Activated CD4-positive, alpha-beta T cell treated with anti-CD3 and anti-CD28 coated beads, Interleukin-2, Interleukin-6, amounts not matched to agents 100 ng/mL and 50 ng/mL, durations not matched to agents 16 hours and 8 hours (primary cell): ENCODE measurements around the gene POLR2I.
"Not testable (repeated sequence)": the region's sequence is repeated elsewhere in the genome, so short reads cannot be mapped to it uniquely, and the experiment has no call there.

ENCODE experiments used
- DNase-seq: peaks from one replicate; pipeline ENCODE4 v3.0.0-alpha.2; 2020

POLR2I gene

DNA sequence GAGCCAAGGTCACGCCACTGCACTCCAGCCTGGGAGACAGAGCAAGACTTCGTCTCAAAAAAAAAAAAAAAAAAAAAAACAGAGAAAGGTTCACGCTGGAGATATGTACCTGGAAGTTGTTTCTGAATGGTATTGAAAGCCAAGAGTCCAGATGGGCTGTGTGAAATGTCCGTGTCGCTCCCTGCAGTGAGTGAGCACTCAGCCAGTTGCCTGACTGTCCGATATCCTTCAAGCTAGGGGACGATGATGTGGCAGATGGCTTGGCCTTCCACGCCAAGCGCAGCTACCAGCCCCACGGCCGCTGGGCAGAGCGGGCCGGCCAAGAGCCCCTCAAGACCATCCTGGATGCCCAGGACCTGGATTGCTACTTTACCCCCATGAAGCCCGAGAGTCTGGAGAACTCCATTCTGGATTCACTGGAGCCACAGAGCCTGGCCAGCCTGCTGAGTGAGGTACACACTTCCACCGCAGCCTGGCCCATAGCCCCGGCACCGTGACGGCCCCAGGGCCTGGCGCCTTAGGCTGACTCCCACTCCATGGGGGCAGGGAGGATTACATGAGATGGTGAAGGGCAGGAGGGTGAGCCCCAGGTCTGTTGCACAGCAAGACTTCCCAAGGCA lies 15.4 kb downstream of the POLR2I start:
- no peak for DNase-seq

DNA sequence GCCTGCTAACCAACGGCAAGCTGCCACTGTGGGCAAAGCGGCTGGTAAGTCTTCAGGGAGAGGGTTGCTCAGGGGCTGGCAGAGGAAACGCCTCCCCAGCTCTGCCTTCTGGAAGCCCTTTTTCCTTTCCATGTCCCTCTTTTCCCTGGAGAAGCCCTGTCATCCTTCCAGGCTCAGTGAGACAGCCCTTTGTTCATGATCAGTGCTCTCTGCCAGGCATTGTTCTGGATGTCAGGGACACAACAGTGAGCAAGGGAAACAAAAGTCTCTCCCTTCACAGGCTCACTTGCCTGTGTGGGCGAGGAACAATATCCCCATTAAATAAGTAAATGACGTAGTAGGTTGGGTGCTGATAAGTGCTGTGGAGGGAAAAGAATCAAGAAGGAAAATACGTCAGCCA lies 17.6 kb downstream of the POLR2I start:
- no peak for DNase-seq

DNA sequence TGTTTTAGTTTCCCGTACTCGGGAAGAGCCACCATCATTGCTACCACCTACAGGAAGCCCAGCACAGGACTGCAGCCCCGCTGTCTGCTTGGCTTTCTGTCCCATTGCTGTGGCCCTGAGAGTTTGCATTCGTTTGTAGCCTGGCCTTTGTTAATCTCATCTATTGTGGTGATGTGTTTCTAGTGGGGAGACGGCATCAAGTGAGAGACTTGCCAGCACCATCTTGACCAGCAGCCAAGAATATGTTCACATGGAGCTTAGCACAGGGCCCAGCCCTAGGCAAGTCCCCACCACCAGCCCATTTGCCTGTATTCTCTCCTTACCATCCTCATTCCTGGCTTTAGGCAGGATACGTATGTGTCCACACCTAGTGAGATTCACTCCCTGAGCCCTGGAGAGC lies 21.0 kb downstream of the POLR2I start:
- DNase-seq, result no peak

- DNase-seq, result peak; percentile 41
Measured at GRCh38 chr19:36093146-36093662, 21.5 kb downstream of the POLR2I start.

GRCh38 chr19:36092566-36092965 lies 22.1 kb downstream of the POLR2I start:
- DNase-seq, result no peak

GRCh38 chr19:36090910-36091695 lies 23.6 kb downstream of the POLR2I start:
- DNase-seq, result no peak

DNA sequence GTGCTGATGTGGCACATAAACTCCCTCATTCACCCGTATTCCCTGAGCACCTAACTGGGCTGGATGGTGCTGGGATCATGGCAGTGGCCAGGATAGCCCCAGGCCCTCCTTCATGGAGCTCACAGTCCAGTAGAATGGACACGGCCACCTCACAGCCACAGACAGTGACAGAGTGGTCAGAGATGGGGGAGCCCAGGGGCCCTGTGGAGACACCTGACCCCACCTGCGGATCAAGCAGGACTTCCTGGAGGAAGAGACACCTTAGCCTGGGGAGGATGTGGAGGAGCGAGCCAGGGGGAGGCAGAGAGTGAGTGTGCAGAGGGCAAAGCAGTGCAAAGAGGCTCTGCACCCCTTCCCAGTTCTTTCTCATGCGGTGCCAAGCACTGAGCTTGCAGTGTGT lies 24.8 kb downstream of the POLR2I start:
- DNase-seq, result no peak

DNA sequence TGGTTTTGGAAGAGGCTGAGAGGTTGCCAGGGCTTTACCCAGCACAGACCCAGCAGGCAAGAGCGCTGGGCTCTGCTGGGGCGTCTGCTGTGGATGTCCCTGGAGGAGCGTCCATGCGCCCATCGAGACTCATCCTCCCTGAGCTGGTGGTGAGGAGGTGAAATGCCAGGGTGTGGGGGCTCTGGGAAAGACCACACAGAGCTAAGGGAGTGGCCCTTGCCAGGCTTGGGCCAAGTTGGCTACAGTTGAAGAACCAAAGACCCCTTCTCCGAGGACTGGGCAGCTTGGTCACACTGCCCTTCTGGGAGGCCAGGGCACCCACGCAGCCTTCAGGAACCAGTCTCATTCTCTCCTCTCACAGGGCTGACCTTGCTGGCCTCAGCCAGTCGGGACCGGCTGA lies 28.3 kb downstream of the POLR2I start:
- DNase-seq, result no peak

GRCh38 chr19:36084231-36085009 lies 30.3 kb downstream of the POLR2I start:
- no peak for DNase-seq

DNA sequence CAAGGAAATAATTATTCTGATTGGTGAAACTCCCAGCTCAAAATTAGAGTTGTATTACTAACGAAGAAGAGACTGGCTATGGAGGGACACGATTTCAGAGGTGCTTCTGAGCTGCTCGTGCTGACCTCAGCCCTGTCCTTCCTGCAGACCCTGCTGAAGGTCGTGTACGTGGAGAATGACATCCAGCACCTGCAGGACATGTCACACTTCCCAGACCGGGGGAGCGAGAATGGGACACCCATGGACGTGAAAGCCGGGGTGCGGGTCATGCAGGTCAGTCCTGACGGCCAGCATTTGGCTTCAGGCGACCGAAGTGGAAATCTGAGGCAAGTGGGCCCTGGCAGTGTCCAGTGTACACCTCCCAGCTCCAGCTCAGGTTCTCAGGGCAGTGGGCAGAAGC lies 31.8 kb downstream of the POLR2I start:
- DNase-seq, result no peak

- DNase-seq, result no peak
Measured at GRCh38 chr19:36081894-36082293, 32.8 kb downstream of the POLR2I start.

- no peak for DNase-seq
Measured at GRCh38 chr19:36081385-36081784, 33.3 kb downstream of the POLR2I start.

DNA sequence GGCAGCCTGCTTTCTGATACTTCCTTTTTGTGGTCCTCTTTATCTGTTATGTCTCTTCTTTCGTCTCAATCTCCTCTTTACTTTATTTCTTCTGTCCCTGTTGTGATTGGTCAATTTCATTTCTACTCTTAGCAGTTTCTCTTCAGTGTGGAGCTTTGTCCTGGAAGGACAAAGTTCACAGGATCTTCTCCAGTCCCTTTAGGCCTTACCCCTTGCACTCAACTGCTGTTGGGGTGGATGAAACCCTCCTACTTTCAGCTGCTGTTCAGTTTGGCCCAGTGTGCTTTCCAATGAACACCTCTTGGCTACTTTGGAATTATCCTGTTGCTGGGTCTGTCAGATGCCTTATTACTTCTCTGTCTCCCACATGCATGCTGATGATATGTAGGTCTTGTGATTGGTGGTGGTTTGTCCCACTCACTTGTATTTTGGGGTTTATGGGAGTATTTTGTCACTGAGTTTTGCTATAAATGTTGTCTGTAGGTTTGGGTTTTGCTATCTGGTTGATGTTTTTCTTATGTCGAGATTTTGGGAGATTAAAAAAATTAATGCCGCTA lies 35.2 kb downstream of the POLR2I start:
- DNase-seq, result no peak

GRCh38 chr19:36073121-36073876 lies 41.4 kb downstream of the POLR2I start:
- no peak for DNase-seq

- DNase-seq, result no peak
Measured at GRCh38 chr19:36072081-36072480, 42.6 kb downstream of the POLR2I start.

- DNase-seq, result not testable (repeated sequence)
Measured at GRCh38 chr19:36068810-36069499, 45.7 kb downstream of the POLR2I start.

DNA sequence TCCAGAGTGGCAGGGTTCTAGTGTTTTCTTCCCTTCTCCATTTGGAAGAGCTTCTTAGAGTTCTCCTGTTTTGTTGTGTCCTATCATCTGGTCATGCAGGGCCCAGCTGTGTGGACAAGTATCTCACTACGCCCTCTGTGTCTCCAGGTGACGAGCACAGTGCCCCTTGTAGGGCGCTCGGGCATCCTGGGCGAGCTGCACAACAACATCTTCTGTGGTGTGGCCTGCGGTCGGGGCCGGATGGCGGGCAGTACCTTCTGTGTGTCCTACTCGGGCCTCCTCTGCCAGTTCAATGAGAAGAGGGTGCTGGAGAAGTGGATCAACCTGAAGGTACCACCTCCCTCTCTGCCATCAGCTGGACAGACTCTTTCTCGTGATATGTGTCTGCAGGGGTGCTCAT lies 47.0 kb downstream of the POLR2I start:
- DNase-seq, result no peak

DNA sequence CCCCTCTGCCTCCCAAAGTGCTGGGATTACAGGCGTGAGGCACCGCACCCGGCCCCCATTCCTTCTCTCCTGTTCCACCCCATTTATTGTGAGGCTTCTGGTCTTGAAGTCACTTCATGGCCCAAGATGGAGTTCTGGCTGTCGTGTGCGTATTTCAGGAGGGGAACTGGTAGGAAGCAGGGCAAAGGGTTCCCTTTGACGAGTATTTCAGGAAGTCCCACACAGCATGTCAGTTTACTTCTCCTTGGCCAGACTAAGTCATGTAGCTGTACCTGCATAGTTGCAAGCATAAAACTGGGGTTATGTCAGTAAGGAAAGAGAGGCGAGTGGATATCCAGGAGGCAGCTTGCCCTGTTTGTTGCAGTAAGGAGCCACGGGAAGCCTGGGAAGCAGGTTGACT lies 49.8 kb downstream of the POLR2I start:
- no peak for DNase-seq
